HepG2 (cell line): ENCODE data around the gene PDE4D. TPM values are rescaled to one million over a fixed set of nuclear protein-coding genes. Genes with fewer than 3 reads are reported as not detected.

Experiments
- ATAC-seq: fragments of 200-7000 bp; cut with Tn5 transposase; 3 replicates; pipeline ENCODE4 v1.9.1; 2020; ENCODE audit warnings: mild to moderate bottlenecking, moderate library complexity
- BruUV-seq: library from RNA; stranded (reverse); fragments of 400-500 nt; replicated peaks from 2 replicates; lab custom pipeline; 2021; lab: Mats Ljungman, UMichigan
- CTCF ChIA-PET: fragments of 300-600 bp; formaldehyde crosslinking; extraction: SDS; loops from one replicate; lab custom pipeline; 2021; ENCODE audit warnings: low total read pairs, inconsistent platforms, low intra/inter-chr PET ratio; lab: Yijun Ruan, JAX
- POLR2A ChIA-PET: fragments of 350-600 bp; sonication (Branson Sonifier 250); formaldehyde crosslinking; loops from one replicate; lab custom pipeline; 2020; ENCODE audit warnings: antibody characterized with exemption, inconsistent platforms; lab: Yijun Ruan, JAX
- DNase-seq: peaks from one replicate; pipeline ENCODE4 v3.0.0-alpha.2; 2015; ENCODE audit warnings: low spot score
- FAIRE-seq: peaks from 3 replicates; lab custom pipeline; 2011; peaks lifted over from hg19 to GRCh38; lab: Jason Lieb, UNC
- H2AFZ ChIP-seq: one replicate; pipeline ENCODE4 v1.6.1; 2011; ENCODE audit warnings: low read length, inconsistent platforms
- H3K27ac ChIP-seq: fragments of 300-600 bp; 3 replicates; pipeline ENCODE4 v1.8.0; 2011; ENCODE audit warnings: mixed run types, mild to moderate bottlenecking, mixed read lengths, low read length, inconsistent platforms; ENCODE audit not compliant: insufficient read depth; ENCODE audit errors: extremely low read length
- H3K27me3 ChIP-seq, 2 experiments: fragments of 200-600 bp in 1 of 2; 2 replicates in 1 of 2; 3 replicates in 1 of 2; pipeline versions ENCODE4 v1.6.0 to v1.8.0; 2011; ENCODE audit warnings: low read length in 2 of 2, mild to moderate bottlenecking in 2 of 2, moderate library complexity in 2 of 2, inconsistent platforms in 1 of 2; ENCODE audit not compliant: insufficient read depth in 2 of 2, control insufficient read depth in 1 of 2
- H3K36me3 ChIP-seq, 2 experiments: fragments of 200-600 bp in 1 of 2; replicated peaks in 1 of 2; 2 replicates in 1 of 2; 3 replicates in 1 of 2; pipeline versions ENCODE4 v1.5.1 to v1.8.0; 2011; ENCODE audit warnings: low read length in 2 of 2, inconsistent platforms in 1 of 2; ENCODE audit not compliant: insufficient read depth in 2 of 2, control insufficient read depth in 1 of 2
- H3K4me1 ChIP-seq: 2 replicates; pipeline ENCODE4 v1.5.1; 2012; ENCODE audit warnings: low read length, inconsistent platforms; ENCODE audit not compliant: insufficient read depth
- H3K4me2 ChIP-seq: 2 replicates; pipeline ENCODE4 v1.6.0; 2011; ENCODE audit warnings: low read depth, low read length, inconsistent platforms
- H3K4me3 ChIP-seq, 3 experiments: fragments of 200-600 bp in 1 of 3; sonication (generic), shearing (Covaris generic) in 1 of 3; replicated peaks in 1 of 3; 2 replicates each; pipeline ENCODE4 v1.5.1; 2011 to 2016; ENCODE audit warnings: low read length in 3 of 3, inconsistent platforms in 2 of 3, low read depth in 2 of 3, mild to moderate bottlenecking in 2 of 3, control low read depth in 1 of 3, mixed read lengths in 1 of 3; ENCODE audit not compliant: insufficient read depth in 1 of 3
- H3K79me2 ChIP-seq: one replicate; pipeline ENCODE4 v1.6.1; 2011; ENCODE audit warnings: low read length, inconsistent platforms; ENCODE audit not compliant: insufficient read depth
- H3K9ac ChIP-seq: 2 replicates; pipeline ENCODE4 v1.6.0; 2011; ENCODE audit warnings: mild to moderate bottlenecking, low read depth, low read length, inconsistent platforms; ENCODE audit not compliant: insufficient read depth
- H3K9me3 ChIP-seq: 2 replicates; pipeline ENCODE4 v1.5.1; 2012; ENCODE audit warnings: mild to moderate bottlenecking, low read length
- H4K20me1 ChIP-seq: 2 replicates; pipeline ENCODE4 v1.6.0; 2011; ENCODE audit warnings: inconsistent platforms, mild to moderate bottlenecking, low read length, moderate library complexity; ENCODE audit not compliant: insufficient read depth
- BORCS8-MEF2B ChIP-seq: sonication (generic); formaldehyde crosslinking; IDR thresholded peaks from 2 replicates; pipeline ENCODE4 v1.8.0; 2022; ENCODE audit warnings: mild to moderate bottlenecking, missing genetic modification reagents
- BRF2 ChIP-seq: sonication (generic); formaldehyde crosslinking; IDR thresholded peaks from 2 replicates; pipeline ENCODE4 v1.8.1; 2022; ENCODE audit warnings: mild to moderate bottlenecking, missing genetic modification reagents
- DRAP1 ChIP-seq: IDR thresholded peaks from 2 replicates; pipeline ENCODE4 v1.6.1; 2016; ENCODE audit warnings: missing genetic modification reagents, missing compliant biosample characterization
- FOXC1 ChIP-seq: sonication (generic); formaldehyde crosslinking; IDR thresholded peaks from 2 replicates; pipeline ENCODE4 v1.8.0; 2022; ENCODE audit warnings: mild to moderate bottlenecking, missing genetic modification reagents, borderline replicate concordance
- FOXM1 ChIP-seq: sonication (generic); formaldehyde crosslinking; IDR thresholded peaks from 2 replicates; pipeline ENCODE4 v1.5.0; 2020; ENCODE audit warnings: missing genetic modification reagents
- JUNB ChIP-seq: sonication (generic); formaldehyde crosslinking; IDR thresholded peaks from 2 replicates; pipeline ENCODE4 v1.8.0; 2022; ENCODE audit warnings: missing genetic modification reagents, mild to moderate bottlenecking, borderline replicate concordance
- MBD4 ChIP-seq: IDR thresholded peaks from 2 replicates; pipeline ENCODE4 v1.6.1; 2012; ENCODE audit warnings: low read length, inconsistent platforms, borderline replicate concordance
- NBN ChIP-seq: fragments of 450-650 bp; conservative IDR thresholded peaks from 2 replicates; pipeline ENCODE4 v1.6.1; 2017
- NKX3-1 ChIP-seq: sonication (generic); formaldehyde crosslinking; IDR thresholded peaks from 2 replicates; pipeline ENCODE4 v1.5.0; 2020; ENCODE audit warnings: missing genetic modification reagents
- PCBP2 ChIP-seq: fragments of 200-400 bp; formaldehyde crosslinking; optimal IDR thresholded peaks from 2 replicates; pipeline ENCODE3; 2018; ENCODE audit warnings: low read length, low read depth; ENCODE audit not compliant: poor library complexity, severe bottlenecking
- ZBTB37 ChIP-seq: sonication (generic); formaldehyde crosslinking; IDR thresholded peaks from 2 replicates; pipeline ENCODE4 v1.4.0; 2020; ENCODE audit warnings: mild to moderate bottlenecking, missing genetic modification reagents
- ZNF382 ChIP-seq: sonication (generic); formaldehyde crosslinking; IDR thresholded peaks from 2 replicates; pipeline ENCODE4 v1.5.0; 2020; ENCODE audit warnings: missing genetic modification reagents, mild to moderate bottlenecking, borderline replicate concordance
- ZNF574 ChIP-seq: sonication (generic); formaldehyde crosslinking; IDR thresholded peaks from 2 replicates; pipeline ENCODE4 v1.4.0; 2020; ENCODE audit warnings: missing genetic modification reagents
- ZSCAN22 ChIP-seq: sonication (generic); formaldehyde crosslinking; IDR thresholded peaks from 2 replicates; pipeline ENCODE4 v1.4.0; 2020; ENCODE audit warnings: mild to moderate bottlenecking, missing genetic modification reagents
- WGBS: methylation state at CpG from one replicate; pipeline ENCODE4 v1.1.6; 2017; ENCODE audit warnings: low lambda C conversion rate; 5-methylcytosine and 5-hydroxymethylcytosine counted together
- in situ Hi-C: cut with HindIII; loops from 2 replicates; pipeline ENCODE4 v1.10.0; 2017; ENCODE audit warnings: low pct_unique_long_range_greater_than_20kb; ENCODE audit not compliant: extremely low pct_ligation_motif_present
- intact Hi-C: fragments of 100-400 bp; cut with micrococcal nuclease; formaldehyde crosslinking; loops from one replicate; pipeline ENCODE4 v1.10.0; 2022; ENCODE audit not compliant: unreplicated experiment
- polyA plus RNA-seq, 8 experiments: library from polyadenylated mRNA; depleted of rRNA in 3 of 8; stranded (reverse) in 7 of 8; unstranded in 1 of 8; fragments of >200 nt; fragmentation: Illumina TruSeq in 4 of 8; extraction: Trizol in 4 of 8; gene quantifications; 2 replicates each; pipeline versions ENCODE4 v1.2.1 to v1.2.3, GENCODE V29; 2011 to 2016; ENCODE audit warnings: low read depth in 4 of 8, missing spikeins in 1 of 8, mixed read lengths in 1 of 8; ENCODE audit not compliant: insufficient read depth in 1 of 8
- total RNA-seq, 5 experiments: library from RNA; depleted of rRNA; stranded (reverse); fragments of >200 nt; fragmentation: Illumina TruSeq; extraction: Trizol; gene quantifications; 2 replicates each; pipeline ENCODE4 v1.2.3, GENCODE V29; 2016; ENCODE audit warnings: low read depth in 1 of 5

PDE4D gene
- total and polyA plus RNA-seq, 2 of the 13 experiments (the other 11 are each of a cell fraction or from before 2014, with no cell fraction given) = 7.0 to 12.2 TPM

DNA sequence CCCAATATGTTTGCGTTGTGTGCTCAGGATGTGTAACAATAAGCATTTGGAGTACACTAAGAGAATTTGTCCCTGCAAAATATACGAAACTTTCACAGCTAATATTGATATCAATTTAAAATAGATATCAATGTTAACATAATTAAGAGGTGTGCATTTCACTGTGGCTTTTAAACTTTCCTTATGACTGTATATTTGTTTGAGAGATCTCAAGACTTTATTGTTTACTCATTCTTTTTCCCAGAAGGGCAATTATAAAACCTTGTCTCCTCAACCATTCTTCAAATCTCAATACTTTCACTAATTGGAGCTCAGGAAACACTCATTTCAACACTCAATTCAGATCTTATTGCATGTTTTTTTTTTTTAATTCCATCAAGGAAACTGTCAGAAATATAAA, 241.1 kb downstream of the PDE4D start:
- no peak for ATAC-seq
- Histone ChIP-seq H3K4me1 (no peaks in the 10 kb centered on the region), H3K9me3 (no peaks in the 10 kb centered on the region), H2AFZ (no peak overlapping the region), H4K20me1 (no peaks in the 10 kb centered on the region), H3K36me3 (no peaks in the 10 kb centered on the region), H3K4me2 (no peak overlapping the region), H3K4me3 (no peak overlapping the region), H3K9ac (no peak overlapping the region), H3K79me2 (no peaks in the 10 kb centered on the region), H3K27ac (no peak overlapping the region), H3K27me3 (no peaks in the 10 kb centered on the region)
- ChIA-PET POLR2A (no interaction called here), CTCF (no interaction called here)
- in situ Hi-C loops = loop anchor here (25.0 kb wide), 2 partner anchors 140 to 265 kb away; no protein-coding TSS in a partner anchor
- no TSS peak for BruUV-seq
- TF ChIP-seq DRAP1 (CRISPR knock-in tag) (no peak), ZNF574 (CRISPR knock-in tag) (no peak), ZBTB37 (CRISPR knock-in tag) (no peak), BRF2 (CRISPR knock-in tag) (no peak), BORCS8-MEF2B (no peak), NKX3-1 (CRISPR knock-in tag) (no peak), ZNF382 (no peak), JUNB (CRISPR knock-in tag) (no peak), PCBP2 (no peak), NBN (no peak), ZSCAN22 (CRISPR knock-in tag) (no peak), MBD4 (no peak), FOXM1 (CRISPR knock-in tag) (no peak), FOXC1 (no peak)
- no peak for DNase-seq
- FAIRE-seq = no peak
- intact Hi-C loops = no loop called here
- WGBS = 77% methylated on average over 2 of the region's 2 CpGs
